Measurements from ENCODE around the gene RUSC2. TPM values are rescaled to one million over a fixed set of nuclear protein-coding genes. Genes with fewer than 3 reads are reported as not detected.

The RUSC2 gene
- total and polyA plus RNA-seq, 2 of the 13 experiments (the other 11 are each of a cell fraction or from before 2014, with no cell fraction given) = 2.8 to 3.3 TPM

- peak; percentile 58 for TF ChIP-seq TFE3 (CRISPR knock-in tag; IDR thresholded peaks at IDR 0.05)
- no peak for TF ChIP-seq ZNF230 (CRISPR knock-in tag; IDR thresholded peaks at IDR 0.05)
- no peak for TF ChIP-seq ZBTB46 (CRISPR knock-in tag; IDR thresholded peaks at IDR 0.05; ENCODE audit: borderline replicate concordance)
- TF ChIP-seq PATZ1 (CRISPR knock-in tag; IDR thresholded peaks at IDR 0.05) = 0 out of 2 replicates have a peak, but pooled peaks have one; percentile 12
- 0 out of 2 replicates have a peak, but pooled peaks have one; percentile 38 for TF ChIP-seq SALL2 (CRISPR knock-in tag; IDR thresholded peaks at IDR 0.05)
- TF ChIP-seq YEATS4 (CRISPR knock-in tag; IDR thresholded peaks at IDR 0.05; ENCODE audit: borderline replicate concordance) = peak; percentile 35; the same call in 1 of the 2 replicates
- no peak for TF ChIP-seq ELF4 (CRISPR knock-in tag; IDR thresholded peaks at IDR 0.05; ENCODE audit: borderline replicate concordance)
- TF ChIP-seq MLXIP (CRISPR knock-in tag; IDR thresholded peaks at IDR 0.05; ENCODE audit: borderline replicate concordance) = no peak
- no peak for TF ChIP-seq FOXA1 (IDR thresholded peaks at IDR 0.05)
- peak; percentile 92 for TF ChIP-seq FOXA1 (CRISPR knock-in tag; IDR thresholded peaks at IDR 0.05)
- no peak for TF ChIP-seq MYPOP (CRISPR knock-in tag; IDR thresholded peaks at IDR 0.05)
- TF ChIP-seq PHF21A (CRISPR knock-in tag; IDR thresholded peaks at IDR 0.05) = 0 out of 2 replicates have a peak, but pooled peaks have one; percentile 60
- TF ChIP-seq ZNF614 (CRISPR knock-in tag; IDR thresholded peaks at IDR 0.05; ENCODE audit: borderline replicate concordance) = peak; percentile 63; the same call in 1 of the 2 replicates
- TF ChIP-seq E2F5 (CRISPR knock-in tag; conservative IDR thresholded peaks at IDR 0.05) = no peak
- TF ChIP-seq CENPBD1 (CRISPR knock-in tag; IDR thresholded peaks at IDR 0.05; ENCODE audit: borderline replicate concordance, low read depth) = no peak
- TF ChIP-seq IKZF1 (IDR thresholded peaks at IDR 0.05) = no peak
- TF ChIP-seq MAZ (IDR thresholded peaks at IDR 0.05; ENCODE audit: borderline replicate concordance, low read depth, low read length) = no peak
- TF ChIP-seq MAZ (CRISPR knock-in tag; IDR thresholded peaks at IDR 0.05; ENCODE audit: low read depth) = no peak
These were observed 28.4 kb downstream of the RUSC2 start (continued) for GRCh38 chr9:35518225-35518821.
